LNCAP (cell line): Measurements from ENCODE around the gene SLC30A2.

Experiments used
- TF ChIP-seq, protein P1 (sequence below): fragments of 450-650 bp; IDR thresholded peaks from 2 replicates; pipeline ENCODE4 v1.5.1; 2017; ENCODE audit warnings: mild to moderate bottlenecking

The SLC30A2 gene

DNA sequence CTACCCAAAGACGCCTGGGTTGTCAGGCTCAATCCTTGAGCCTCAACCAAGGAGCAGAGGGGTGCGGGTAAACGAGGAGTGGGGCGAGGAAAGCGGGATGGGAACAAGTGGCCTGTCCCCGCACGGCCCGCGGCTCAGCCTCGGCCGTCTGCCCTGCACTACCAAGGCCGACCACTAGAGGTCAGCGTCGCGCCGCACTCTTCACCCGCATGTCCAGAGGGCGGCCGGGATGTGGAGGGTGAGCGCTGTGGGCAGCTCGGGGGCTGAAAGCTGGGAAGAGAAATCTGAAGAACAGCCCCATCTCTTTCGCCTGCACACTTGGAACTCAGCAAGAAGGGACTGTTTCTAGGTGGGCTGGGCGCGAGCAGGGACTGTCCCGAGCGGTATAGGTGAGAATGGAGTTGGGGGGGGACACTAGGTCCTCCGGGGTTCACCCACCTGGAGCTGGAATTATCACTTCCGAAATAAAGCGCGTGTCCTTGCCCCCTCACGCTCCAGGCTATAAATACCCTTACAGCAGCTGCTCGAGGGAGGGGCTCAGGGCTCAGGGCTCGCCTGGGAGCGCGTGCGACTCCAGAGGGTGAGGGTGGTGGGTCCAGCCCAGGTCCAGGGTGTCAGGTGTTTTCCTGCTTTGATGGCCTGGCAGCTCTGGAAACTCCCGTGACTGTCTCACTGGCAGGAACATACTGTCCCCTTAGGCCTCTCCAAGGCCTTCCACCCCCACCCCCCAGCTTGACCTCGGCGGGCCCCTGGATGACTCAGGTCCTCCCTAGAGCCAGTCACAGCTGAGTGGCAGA is 9.8 kb downstream of the SLC30A2 start:
- TF ChIP-seq, protein P1, sequence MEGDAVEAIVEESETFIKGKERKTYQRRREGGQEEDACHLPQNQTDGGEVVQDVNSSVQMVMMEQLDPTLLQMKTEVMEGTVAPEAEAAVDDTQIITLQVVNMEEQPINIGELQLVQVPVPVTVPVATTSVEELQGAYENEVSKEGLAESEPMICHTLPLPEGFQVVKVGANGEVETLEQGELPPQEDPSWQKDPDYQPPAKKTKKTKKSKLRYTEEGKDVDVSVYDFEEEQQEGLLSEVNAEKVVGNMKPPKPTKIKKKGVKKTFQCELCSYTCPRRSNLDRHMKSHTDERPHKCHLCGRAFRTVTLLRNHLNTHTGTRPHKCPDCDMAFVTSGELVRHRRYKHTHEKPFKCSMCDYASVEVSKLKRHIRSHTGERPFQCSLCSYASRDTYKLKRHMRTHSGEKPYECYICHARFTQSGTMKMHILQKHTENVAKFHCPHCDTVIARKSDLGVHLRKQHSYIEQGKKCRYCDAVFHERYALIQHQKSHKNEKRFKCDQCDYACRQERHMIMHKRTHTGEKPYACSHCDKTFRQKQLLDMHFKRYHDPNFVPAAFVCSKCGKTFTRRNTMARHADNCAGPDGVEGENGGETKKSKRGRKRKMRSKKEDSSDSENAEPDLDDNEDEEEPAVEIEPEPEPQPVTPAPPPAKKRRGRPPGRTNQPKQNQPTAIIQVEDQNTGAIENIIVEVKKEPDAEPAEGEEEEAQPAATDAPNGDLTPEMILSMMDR, result peak; percentile 78

- TF ChIP-seq, protein P1, result no peak
These were observed 10.5 kb downstream of the SLC30A2 start for GRCh38 chr1:26035203-26035958.

DNA sequence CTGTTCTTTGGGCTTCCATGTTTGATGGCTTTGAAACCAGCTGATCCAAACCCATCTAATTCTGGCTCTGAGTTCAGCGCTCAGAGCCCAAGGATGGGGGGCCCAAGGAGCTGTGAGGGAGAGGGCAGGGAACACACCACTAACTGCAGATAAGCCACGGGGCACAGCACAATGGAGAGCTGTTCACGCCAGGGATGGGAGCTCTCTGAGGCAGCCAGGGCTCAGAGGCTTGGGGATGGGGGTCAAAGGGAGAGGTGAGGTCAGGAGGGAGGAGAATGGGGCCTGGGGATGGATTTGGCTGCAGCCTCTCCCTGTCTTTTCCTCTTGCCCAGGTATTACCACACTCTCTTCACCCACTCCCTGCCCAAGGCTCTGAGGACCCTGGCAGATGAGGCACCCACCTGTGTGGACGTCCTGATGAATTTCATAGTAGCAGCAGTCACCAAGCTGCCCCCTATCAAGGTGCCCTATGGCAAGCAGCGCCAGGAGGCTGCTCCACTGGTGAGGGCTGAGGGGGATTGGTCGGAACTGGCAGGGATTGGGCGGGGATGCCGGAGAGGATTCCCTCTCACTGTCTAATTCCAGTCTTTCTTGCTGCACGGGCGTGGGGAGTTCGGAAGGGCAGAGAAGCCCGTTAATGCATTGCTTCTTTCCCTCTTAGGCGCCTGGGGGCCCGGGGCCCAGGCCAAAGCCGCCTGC is 11.3 kb downstream of the SLC30A2 start:
- TF ChIP-seq, protein P1, result no peak

DNA sequence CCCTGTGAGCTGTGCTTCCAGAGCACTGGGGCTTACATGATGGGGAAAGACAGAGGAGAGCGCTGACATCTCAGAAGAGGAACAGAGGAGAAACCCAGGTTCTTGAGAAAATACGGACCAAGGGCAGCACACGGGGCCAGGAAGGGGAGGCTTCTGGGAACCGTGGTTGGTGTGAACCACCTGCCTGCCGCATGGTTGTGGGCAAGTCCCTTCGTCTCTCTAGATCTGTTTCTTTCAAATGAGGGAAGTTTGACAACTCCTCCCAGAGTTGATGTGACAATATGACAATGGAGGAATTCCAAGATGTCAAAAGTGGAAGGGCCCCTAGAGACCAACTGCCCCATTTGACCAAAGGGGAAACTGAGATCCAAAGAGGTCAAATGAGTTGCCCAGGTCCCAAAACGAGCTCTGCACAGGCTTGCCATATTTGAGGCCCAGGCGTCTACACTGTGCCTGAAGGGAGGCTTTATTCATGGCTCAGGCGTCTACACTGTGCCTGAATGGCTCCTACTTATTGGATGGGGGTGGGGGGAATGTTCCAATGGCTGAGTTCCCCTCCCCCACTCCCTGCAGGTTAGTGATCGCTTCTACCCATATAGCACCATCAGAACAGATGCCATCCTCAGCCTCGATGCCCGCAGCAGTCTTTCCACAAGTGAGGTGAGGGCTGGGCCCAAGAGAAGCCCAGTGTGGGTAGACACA is 13.1 kb downstream of the SLC30A2 start:
- TF ChIP-seq, protein P1, result no peak

- TF ChIP-seq, protein P1, result no peak
These were observed 14.2 kb downstream of the SLC30A2 start for GRCh38 chr1:26031611-26032220.

- TF ChIP-seq, protein P1, result no peak
These were observed 14.7 kb downstream of the SLC30A2 start for GRCh38 chr1:26031196-26031595.
